Stimulated activated CD4-positive, alpha-beta T cell treated with anti-CD3 and anti-CD28 coated beads, Interleukin-4, amount 100 ng/mL, for 1 hour (primary cell): ENCODE data around the gene EN2.

Experiments used
- DNase-seq: peaks from one replicate; pipeline ENCODE4 v3.0.0-alpha.2; 2020

EN2 gene

GRCh38 chr7:155451840-155452239 is 6.1 kb upstream of the EN2 start:
- DNase-seq, result no peak

DNA sequence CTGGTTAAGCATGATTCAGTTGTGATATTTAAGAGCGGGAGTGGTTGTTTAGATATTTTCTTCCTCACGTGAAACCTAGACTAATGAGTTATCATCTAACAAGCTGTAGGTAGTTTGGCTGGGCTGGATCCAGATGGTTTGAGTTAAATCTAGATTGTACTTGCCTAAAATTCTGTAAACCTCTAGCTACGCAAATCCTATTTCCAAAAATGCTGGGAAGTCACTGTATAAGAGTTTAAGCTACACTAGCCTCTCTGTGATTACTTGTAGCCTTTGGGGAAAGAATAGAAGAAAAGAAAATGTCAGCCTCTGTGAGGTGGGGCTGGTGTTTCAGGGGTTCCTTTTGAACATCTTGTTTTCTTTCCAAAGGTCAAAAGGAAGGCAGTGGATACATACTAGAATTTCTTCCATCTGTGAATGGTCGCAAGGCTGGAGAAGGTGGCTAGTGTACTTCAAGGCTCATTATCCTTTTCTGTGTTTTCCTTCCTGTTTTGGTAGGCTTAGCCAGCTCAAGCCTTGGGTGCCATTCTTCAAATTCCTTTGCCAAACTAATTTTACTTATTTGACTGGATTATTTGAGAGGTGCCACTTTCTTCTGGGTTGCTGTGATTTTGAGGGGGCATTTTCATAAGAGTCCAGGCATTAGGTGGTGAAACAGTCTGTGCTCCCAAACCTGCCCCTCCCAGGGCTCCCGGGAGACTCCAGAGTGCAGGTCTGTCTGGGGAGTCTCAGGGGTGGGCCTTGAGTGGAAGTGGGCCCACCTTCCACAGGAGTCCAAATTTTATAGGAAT is 5.2 kb upstream of the EN2 start:
- DNase-seq, result no peak

DNA sequence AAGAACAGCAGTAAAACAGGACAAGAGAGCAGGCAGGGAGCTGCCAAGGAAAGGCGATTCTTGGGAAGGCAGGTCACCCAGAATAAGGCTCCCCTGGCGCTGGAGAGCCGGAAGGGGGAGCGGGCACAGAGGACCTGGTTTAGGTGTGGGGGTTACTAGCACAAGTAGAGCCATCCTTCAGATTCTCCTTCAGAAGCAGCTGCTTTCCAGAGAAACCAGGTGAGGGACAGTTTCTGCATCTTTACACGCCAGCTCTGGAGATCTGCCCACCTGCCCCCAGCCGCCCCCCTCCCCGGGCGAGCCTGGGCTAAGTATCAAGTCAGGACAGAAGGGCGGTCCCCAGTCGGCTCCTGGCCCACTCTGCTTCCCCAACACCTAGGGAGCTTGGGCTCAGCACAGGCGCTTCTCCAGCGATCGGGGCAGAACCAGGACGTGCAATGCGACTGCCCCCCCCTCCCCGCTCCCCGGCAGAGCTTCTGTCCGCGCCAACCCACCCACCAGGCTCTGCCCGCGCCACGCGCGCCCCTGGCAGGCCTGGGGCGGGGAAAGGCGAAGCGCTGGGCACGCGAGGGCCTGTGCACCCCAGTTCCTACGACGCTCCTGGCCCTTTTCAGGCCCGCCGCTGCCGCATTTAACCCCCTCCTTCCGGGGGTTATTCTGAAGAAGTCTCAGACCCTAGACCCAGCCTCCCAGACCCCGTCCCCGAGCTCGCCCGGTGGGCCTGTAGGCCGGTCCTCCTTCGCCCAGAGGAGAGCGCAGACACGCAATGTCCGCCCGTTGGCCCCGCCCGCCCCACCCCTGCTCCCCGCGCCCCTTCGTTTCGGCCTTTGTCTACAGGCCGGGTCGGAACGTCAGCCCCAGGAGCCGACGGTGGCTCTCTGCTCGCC is 4.4 kb upstream of the EN2 start:
- no peak for DNase-seq

DNA sequence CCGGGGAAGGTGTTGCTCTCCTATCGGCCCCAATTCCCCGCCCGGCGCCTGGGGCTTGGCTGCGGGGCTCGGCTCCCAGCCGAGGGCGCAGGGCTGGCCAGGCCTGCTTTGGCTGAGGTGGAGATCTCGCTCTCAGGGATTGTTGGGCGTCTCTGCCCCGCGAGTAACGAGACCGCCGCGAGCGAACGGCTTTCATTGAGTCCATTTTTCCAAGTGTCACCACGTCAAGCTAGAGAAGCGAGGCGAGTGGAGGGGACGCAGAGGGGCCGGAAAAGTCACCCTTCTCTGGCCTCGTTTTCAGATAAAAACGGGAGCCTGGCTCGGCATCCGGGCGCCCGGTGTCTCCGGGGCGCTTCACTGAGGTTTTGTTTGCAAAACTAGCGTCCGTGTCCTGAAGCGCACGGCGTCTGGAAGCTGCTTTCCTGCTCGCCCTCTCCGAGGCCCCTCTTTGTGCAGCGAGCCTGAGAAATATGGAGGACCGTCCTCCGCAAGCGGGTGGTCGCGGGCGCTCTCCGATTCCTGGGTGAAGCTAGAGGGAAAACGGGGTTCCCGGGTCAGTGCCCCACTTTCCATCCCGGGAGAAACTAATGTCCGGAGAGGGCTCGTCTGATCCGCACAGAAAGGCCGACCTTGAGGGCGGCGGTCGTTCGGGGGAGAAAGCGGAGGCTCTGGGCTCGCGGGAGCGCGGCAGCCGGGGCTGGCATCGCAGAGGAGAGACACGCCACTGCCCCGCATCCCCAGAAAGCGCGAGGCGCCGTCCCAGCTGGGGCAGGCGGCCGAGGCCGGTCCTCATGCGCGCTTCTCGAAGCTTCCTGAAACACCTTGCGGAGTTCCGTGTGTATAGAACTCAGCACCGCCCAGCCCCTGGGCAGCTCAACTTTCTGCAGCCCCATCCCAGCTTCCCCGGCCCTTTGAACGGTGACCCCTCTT is 3.5 kb upstream of the EN2 start:
- DNase-seq, result no peak

GRCh38 chr7:155455132-155455693 is 2.7 kb upstream of the EN2 start:
- DNase-seq, result no peak

GRCh38 chr7:155455776-155456737 is 1.9 kb upstream of the EN2 start:
- no peak for DNase-seq

DNA sequence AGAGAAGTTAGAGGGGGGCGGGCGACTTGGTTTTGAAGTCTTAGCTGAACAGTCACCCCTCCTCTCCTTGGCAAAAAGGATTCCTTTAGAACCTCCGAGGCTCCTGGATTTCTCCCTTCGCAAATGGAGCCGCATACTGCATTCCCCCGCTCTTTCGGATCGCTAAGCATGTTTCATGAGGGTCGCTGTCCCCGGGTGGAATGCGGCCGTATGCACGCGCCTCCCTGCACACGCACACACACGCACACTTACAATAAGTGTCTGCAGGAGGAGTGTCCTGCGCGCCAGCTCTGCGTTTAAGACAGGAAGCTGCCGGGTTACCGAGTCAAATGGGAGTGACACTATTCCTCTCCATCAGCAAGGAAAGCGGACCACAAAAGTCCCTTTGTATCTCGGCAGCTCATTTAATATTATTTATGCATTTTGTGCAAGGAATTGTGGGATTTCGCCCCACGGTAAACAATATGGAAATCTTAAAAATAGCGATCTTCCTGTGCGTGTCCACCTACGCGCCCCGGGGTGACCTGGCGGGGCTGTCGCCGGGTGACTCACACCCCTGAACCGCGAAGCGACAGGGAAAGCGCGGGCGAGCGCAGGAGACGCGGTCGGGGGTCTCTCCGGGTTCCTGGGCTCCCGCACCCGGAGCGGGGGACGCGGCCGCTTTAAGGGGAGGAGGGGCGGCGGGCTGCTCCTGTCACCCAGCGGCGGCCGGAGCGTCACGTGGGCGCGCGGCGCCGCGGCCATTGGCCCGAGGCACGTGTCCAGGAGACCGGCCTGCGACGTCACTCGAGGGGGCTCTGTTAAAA is 988 bp upstream of the EN2 start:
- peak; percentile 36 for DNase-seq

DNA sequence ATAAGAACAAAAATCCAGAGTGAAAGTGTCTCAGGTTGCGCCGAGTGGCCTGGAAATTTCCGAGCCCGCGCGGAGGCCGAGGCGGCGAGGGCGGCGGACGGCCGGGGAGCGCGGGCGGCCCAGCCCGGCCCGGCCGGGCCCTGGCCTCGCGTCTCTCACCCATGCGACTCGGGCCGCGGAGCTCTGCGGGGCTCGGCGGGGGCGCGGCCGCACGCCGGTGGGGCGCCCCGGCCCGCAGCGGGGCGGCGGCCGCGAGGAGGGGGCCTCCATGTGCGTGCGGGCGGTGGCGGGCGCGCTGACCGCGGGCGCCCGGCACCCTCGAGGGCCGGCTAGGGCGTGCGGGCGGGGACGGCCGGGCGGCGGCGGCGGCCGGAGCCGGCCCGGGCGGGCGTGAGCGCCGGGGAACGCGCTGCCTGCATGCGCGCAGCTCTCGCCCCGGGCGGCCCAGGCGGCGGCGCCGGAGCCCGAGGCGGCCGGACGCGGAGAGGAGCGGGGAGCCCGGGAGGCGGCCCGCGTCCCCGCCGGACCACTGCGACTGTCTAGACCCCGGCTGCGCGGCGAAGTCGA is 302 bp upstream of the EN2 start:
- DNase-seq, result no peak

- DNase-seq, result no peak
Observed at GRCh38 chr7:155458878-155459699, 1.2 kb downstream of the EN2 start.

DNA sequence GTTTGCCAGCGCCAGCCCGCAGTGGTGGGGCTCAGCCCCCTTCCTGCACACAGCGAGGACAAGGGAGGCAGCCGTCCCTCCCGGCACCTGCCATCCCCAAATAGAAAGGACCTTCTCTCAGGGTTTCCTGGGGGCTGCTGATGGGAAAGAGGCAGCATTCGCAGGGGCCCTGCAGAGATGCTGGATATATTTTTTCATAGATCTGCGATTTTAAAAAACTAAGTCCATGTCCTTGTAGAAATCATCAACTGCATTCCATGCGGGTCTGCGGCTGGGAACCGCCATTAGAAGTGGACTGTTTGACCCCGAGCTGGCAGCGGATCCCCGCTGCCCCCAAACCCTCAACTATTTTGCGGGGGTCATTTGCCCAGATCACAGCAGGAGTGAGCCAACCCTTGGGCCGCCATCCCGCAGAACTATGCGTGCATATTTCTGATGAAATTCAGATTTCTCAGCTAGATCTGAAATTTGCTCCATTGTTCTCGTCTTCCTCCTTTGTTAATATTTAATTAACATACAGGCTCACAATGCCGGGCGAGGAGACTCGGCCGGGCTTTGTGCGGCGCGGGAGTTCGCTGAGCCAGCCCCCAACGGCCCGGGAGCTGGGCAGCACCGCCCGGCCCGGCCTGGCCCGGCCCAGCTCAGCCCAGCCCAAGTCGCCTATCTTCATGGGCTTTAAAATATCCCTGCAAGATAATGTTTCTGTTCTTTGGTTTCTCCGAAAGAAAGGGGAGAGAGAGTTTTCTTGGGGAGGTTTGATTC is 2.0 kb downstream of the EN2 start:
- no peak for DNase-seq

DNA sequence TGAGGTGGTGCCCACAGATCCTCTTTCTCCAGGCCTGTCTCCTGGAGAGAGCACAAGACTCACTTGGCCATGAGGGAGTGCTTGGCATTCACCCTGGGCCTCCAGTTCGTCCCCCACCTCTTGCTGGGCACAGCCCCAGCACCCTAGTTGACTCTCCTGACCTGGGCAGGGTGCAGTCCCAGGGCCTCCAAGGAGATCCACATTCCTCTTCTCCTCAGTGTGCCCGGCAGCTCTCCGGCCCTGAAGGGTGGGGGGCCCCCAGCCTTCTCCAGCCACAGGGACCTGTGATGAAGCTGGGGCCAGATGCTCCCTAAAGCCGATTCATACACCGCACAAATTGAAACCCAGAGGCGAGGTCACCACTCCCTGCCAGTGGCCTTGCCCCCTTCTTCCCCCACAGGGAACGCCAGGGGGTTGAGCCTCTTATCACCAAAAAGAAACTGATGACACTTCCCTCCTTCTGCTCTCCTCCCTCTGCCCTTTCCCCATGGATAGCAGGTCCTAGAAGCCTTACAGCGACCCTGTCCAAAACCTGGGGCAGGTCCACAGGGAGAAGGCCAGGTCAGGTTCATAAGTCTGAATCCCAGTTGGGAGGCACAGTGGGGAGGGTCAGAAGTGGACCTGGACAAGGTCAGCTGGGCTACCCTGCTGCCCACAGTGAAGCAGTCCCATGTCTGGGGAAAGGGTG is 3.1 kb downstream of the EN2 start:
- DNase-seq, result no peak

DNA sequence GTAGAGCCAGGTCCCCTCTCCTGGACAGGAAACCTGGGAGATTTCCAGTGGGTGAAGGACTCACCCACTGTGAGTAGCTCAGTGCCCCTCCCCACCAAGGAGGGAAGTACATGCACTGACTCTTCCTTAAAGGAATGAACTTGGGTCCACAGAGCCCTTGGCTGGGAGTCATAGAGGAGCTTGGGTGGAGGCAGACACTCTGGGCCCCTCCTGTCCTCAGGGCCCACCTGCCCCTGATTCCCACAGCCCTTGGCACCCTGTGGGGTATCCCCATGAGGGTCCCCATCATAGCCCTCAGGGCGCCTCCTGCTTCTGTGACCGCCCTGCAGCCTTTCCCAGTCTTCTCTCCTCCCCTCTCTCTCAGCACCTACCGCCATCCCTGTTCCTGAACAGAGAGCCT is 3.7 kb downstream of the EN2 start:
- no peak for DNase-seq

DNA sequence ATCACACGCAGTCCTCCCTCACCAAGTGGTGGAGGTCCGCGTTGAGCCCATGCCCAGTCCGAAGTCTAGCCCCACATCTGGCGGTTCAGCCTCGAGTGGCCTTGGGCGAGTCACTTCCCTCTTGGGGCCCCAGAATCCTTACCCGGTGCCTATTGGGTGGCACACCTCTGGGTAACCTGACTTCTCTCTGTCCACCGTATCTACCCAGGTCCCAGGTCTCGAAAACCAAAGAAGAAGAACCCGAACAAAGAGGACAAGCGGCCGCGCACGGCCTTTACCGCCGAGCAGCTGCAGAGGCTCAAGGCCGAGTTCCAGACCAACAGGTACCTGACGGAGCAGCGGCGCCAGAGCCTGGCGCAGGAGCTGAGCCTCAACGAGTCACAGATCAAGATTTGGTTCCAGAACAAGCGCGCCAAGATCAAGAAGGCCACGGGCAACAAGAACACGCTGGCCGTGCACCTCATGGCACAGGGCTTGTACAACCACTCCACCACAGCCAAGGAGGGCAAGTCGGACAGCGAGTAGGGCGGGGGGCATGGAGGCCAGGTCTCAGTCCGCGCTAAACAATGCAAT is 4.3 kb downstream of the EN2 start:
- DNase-seq, result no peak

DNA sequence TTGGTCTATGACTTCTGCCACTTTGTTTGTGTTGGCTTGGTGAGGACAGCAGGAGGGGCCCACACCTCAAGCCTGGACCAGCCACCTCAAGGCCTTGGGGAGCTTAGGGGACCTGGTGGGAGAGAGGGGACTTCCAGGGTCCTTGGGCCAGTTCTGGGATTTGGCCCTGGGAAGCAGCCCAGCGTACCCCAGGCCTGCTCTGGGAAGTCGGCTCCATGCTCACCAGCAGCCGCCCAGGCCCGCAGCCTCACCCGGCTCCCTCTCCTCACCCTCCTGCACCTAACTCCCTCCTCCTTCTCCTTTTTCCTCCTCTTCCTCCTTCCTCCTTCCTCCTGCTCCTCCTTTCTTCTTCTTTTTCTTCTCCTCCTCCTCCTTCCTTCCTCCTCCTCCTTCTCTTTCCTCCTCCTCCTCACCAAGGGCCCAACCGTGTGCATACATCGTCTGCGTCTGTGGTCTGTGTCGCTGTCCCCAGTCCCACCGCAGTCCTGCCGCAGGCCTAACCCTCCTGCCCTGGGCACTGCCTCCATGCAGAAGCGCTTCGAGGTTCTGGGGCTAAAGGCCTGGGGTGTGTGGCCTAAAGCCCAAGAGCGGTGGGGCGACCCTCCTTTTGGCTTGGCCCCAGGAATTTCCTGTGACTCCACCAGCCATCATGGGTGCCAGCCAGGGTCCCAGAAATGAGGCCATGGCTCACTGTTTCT is 5.3 kb downstream of the EN2 start:
- DNase-seq, result no peak

- no peak for DNase-seq
Observed at GRCh38 chr7:155464183-155464582, 6.3 kb downstream of the EN2 start.

GRCh38 chr7:155464948-155465739 is 7.2 kb downstream of the EN2 start:
- DNase-seq, result no peak
